ENCODE measurements around the gene SYCE1L. TPM values are rescaled to one million over a fixed set of nuclear protein-coding genes. Genes with fewer than 3 reads are reported as not detected.

Gene SYCE1L
- total RNA-seq, 1 donor from 2014 or later: 2.5 TPM

DNA sequence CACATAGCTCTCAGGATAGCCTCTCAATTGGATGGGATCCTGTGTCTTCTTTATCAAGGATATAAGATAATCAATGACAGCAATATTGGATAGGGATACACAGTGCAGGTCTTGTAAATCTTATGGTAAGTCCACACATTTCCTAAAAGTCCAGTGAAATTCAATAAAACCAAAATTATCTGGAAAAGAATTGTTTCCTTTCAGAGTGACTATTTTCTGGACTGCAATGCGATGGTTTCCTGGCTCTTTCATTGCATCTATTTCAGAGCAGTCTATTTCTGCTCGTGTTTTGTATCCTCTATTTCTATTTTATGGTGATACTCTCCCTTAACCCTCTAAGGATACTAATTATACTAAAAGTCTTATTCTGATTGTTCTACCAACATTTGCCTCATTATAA is 32.5 kb upstream of the SYCE1L start:
- Mint-ChIP-seq H3K27me3 (ENCODE audit: unreplicated experiment) (no peaks in the 10 kb centered on the region), H3K4me3 (ENCODE audit: unreplicated experiment) (no peak overlapping the region), H3K4me1 (ENCODE audit: unreplicated experiment) (no peaks in the 10 kb centered on the region), H3K9me3 (ENCODE audit: unreplicated experiment) (peaks cover 4% of the 10 kb centered on the region), H3K27ac (ENCODE audit: unreplicated experiment) (no peak overlapping the region), H3K36me3 (ENCODE audit: low read depth, unreplicated experiment) (no peaks in the 10 kb centered on the region)
- no peak for DNase-seq (ENCODE audit: low spot score)
- TF ChIP-seq, protein P1, sequence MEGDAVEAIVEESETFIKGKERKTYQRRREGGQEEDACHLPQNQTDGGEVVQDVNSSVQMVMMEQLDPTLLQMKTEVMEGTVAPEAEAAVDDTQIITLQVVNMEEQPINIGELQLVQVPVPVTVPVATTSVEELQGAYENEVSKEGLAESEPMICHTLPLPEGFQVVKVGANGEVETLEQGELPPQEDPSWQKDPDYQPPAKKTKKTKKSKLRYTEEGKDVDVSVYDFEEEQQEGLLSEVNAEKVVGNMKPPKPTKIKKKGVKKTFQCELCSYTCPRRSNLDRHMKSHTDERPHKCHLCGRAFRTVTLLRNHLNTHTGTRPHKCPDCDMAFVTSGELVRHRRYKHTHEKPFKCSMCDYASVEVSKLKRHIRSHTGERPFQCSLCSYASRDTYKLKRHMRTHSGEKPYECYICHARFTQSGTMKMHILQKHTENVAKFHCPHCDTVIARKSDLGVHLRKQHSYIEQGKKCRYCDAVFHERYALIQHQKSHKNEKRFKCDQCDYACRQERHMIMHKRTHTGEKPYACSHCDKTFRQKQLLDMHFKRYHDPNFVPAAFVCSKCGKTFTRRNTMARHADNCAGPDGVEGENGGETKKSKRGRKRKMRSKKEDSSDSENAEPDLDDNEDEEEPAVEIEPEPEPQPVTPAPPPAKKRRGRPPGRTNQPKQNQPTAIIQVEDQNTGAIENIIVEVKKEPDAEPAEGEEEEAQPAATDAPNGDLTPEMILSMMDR (IDR thresholded peaks at IDR 0.05; ENCODE audit: unreplicated experiment): no peak

DNA sequence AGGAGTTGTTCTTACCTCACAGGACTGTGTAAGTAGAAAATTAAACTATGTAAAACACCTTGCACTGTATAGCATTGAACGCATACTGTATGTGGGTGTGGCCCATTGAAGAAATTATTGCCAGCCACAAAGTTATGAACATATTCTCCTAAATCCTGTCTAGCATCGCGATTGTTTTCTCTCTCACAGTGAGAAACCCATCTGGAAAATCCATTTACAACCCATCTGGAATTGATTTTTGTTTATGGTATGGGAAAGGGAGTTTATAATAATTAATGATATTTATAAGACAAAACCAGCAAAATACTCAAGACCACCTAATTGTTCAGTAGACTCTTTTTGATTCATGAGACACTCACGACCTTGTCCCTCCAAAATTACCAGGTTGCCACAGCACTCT is 30.3 kb upstream of the SYCE1L start:
- no peak overlapping the region for H3K27ac Mint-ChIP-seq (ENCODE audit: unreplicated experiment)
- H3K9me3 Mint-ChIP-seq (ENCODE audit: unreplicated experiment): peaks cover 4% of the 10 kb centered on the region
- H3K4me3 Mint-ChIP-seq (ENCODE audit: unreplicated experiment): no peak overlapping the region
- peaks cover 4% of the 10 kb centered on the region for H3K4me1 Mint-ChIP-seq (ENCODE audit: unreplicated experiment)
- H3K36me3 Mint-ChIP-seq (ENCODE audit: low read depth, unreplicated experiment): no peaks in the 10 kb centered on the region
- TF ChIP-seq, protein P1 (IDR thresholded peaks at IDR 0.05; ENCODE audit: unreplicated experiment): no peak
- no peak for DNase-seq (ENCODE audit: low spot score)
- H3K27me3 Mint-ChIP-seq (ENCODE audit: unreplicated experiment): no peaks in the 10 kb centered on the region

DNA sequence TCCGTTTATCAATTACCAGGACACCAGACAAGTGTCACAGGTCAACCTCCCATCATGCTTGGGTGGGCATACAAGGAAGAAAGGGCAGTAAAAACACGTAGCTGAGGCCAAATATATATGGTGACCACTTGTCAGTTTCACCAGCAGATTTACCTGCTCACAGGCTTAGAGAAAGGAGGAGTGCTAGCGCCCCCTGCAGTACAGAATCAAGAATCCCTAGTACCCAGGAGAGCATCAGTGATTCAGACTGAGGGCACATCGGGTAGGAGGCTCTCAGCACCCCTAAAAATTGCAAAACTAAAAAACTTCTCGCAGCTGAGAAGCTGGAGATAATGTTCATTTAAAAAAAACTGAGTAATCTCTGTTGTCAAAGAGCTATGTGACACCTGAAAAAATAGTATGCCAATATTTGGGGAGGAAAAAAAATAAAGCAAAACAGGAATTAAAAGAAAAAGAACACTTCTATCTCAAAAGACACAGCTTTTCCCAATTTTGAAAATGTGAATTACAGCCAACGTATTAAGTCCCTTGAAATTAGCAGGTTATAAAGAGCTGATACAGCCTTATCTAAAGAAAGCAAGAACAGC is 29.5 kb upstream of the SYCE1L start:
- Mint-ChIP-seq H3K9me3 (ENCODE audit: unreplicated experiment) (peaks cover 4% of the 10 kb centered on the region), H3K27ac (ENCODE audit: unreplicated experiment) (no peak overlapping the region), H3K27me3 (ENCODE audit: unreplicated experiment) (no peaks in the 10 kb centered on the region), H3K36me3 (ENCODE audit: low read depth, unreplicated experiment) (no peaks in the 10 kb centered on the region), H3K4me3 (ENCODE audit: unreplicated experiment) (no peak overlapping the region), H3K4me1 (ENCODE audit: unreplicated experiment) (peaks cover 4% of the 10 kb centered on the region)
- TF ChIP-seq, protein P1 (IDR thresholded peaks at IDR 0.05; ENCODE audit: unreplicated experiment): peak; percentile 77
- peak; percentile 62 for DNase-seq (ENCODE audit: low spot score)

DNA sequence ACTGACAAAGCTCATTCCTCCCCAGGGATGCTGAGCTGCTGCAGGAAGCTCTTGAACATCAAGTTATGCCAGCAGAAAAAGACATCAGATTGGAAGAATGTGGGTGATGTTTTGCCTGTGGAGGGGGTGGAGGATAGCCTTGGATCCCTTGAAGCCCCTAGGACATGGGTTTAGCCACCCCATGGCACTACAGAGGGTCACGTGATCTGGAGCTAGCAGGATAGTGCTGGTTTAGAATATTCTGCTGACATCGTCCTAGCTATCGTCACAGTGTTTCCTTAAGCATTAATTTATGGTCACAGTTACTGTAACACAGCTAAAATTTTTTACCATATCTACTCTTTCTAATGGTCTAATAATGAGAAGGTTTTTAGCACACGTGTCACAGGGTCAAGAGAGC is 28.4 kb upstream of the SYCE1L start:
- Mint-ChIP-seq H3K4me1 (ENCODE audit: unreplicated experiment) (peaks cover 4% of the 10 kb centered on the region), H3K36me3 (ENCODE audit: low read depth, unreplicated experiment) (no peaks in the 10 kb centered on the region), H3K27ac (ENCODE audit: unreplicated experiment) (no peak overlapping the region), H3K9me3 (ENCODE audit: unreplicated experiment) (peaks cover 4% of the 10 kb centered on the region), H3K4me3 (ENCODE audit: unreplicated experiment) (no peak overlapping the region), H3K27me3 (ENCODE audit: unreplicated experiment) (no peaks in the 10 kb centered on the region)
- DNase-seq (ENCODE audit: low spot score): no peak
- TF ChIP-seq, protein P1 (IDR thresholded peaks at IDR 0.05; ENCODE audit: unreplicated experiment): no peak

DNA sequence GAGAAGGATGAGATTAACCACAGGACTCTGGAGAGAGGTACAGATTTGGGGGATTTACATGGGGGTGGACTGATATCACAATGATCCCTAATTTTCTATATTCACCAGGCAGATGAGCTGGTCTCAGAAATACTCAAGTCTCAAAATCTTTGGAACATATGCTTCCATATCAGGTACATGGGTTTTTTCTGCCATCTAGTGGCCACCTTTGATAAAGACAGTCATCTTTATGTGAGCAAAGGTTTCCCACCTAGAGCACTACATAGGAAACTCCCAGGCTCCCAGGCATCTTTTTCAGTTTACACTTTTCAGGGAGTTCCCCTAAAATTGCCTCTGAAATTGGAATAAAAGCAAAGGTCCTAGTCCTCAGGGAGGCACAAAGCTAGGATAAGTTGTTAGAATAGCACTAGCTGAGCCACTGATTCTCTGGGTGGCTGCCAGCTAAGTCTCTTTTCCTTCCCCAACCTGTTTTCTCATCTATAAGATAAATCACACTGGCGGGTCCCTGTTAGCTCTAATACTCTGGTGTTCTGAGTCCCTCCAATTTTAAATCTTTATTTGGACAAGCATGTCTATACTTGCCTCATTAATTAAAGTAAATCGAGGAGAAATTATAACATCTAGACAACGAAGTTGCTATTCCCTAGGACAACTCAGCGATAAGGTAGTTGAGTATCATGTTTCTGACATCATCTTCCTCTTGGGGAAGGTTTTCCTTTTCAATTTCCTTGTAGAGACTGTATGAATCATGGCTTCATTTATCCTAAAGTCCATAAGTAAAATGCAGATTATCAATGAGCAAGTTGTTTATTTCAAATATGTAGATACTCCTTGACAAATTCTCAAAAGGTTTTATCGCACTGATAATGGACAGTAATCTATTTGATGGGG is 27.2 kb upstream of the SYCE1L start:
- Mint-ChIP-seq H3K4me3 (ENCODE audit: unreplicated experiment) (no peak overlapping the region), H3K27ac (ENCODE audit: unreplicated experiment) (no peak overlapping the region), H3K36me3 (ENCODE audit: low read depth, unreplicated experiment) (no peaks in the 10 kb centered on the region), H3K9me3 (ENCODE audit: unreplicated experiment) (peaks cover 1% of the 10 kb centered on the region), H3K27me3 (ENCODE audit: unreplicated experiment) (no peaks in the 10 kb centered on the region), H3K4me1 (ENCODE audit: unreplicated experiment) (peaks cover 4% of the 10 kb centered on the region)
- DNase-seq (ENCODE audit: low spot score): peak; percentile 61
- TF ChIP-seq, protein P1 (IDR thresholded peaks at IDR 0.05; ENCODE audit: unreplicated experiment): peak; percentile 95
